OCI-LY3 (cell line): ENCODE data around the gene ASTN2.

Experiments used
- CTCF ChIP-seq: fragments of 200-600, 300-600 bp; sonication (generic); IDR thresholded peaks from 2 replicates; pipeline ENCODE4 v1.5.1; 2014; ENCODE audit warnings: antibody characterized with exemption, low read length, low read depth
- EZH2phosphoT487 ChIP-seq: fragments of 200-600 bp; shearing (Covaris generic); IDR thresholded peaks from 2 replicates; pipeline ENCODE4 v1.6.1; 2018; ENCODE audit warnings: antibody characterized with exemption, mixed run types, low read depth

- TF ChIP-seq CTCF (no peak), EZH2phosphoT487 (no peak)
Measured at GRCh38 chr9:116897201-116897600, 517.7 kb downstream of the ASTN2 start.
